Calu3 (cell line): Measurements from ENCODE around the gene GRIK2. TPM values are rescaled to one million over a fixed set of nuclear protein-coding genes. Genes with fewer than 3 reads are reported as not detected.

ENCODE experiments used
- BruUV-seq: library from RNA; stranded (reverse); fragments of 400-500 nt; replicated peaks from 2 replicates; lab custom pipeline; 2021; lab: Mats Ljungman, UMichigan
- CTCF ChIA-PET: fragments of 300-600 bp; sonication (Branson Sonifier 250); formaldehyde crosslinking; loops from one replicate; lab custom pipeline; 2022; ENCODE audit warnings: antibody characterized with exemption; lab: Charles Lee
- DNase-seq: peaks from one replicate; pipeline ENCODE4 v3.0.0; 2022
- H3K27ac Mint-ChIP-seq: one replicate; pipeline ENCODE4 v1.8.0; 2022; ENCODE audit warnings: mixed read lengths; ENCODE audit not compliant: unreplicated experiment
- H3K27me3 Mint-ChIP-seq: one replicate; pipeline ENCODE4 v1.8.0; 2022; ENCODE audit warnings: mixed read lengths; ENCODE audit not compliant: unreplicated experiment
- H3K36me3 Mint-ChIP-seq: one replicate; pipeline ENCODE4 v1.8.0; 2022; ENCODE audit warnings: mild to moderate bottlenecking, moderate library complexity, mixed read lengths; ENCODE audit not compliant: insufficient read depth, unreplicated experiment
- H3K4me1 Mint-ChIP-seq: one replicate; pipeline ENCODE4 v1.8.0; 2022; ENCODE audit warnings: mild to moderate bottlenecking, low read depth, mixed read lengths; ENCODE audit not compliant: unreplicated experiment
- H3K4me3 Mint-ChIP-seq: one replicate; pipeline ENCODE4 v1.8.0; 2022; ENCODE audit warnings: mild to moderate bottlenecking, low read depth, moderate library complexity, mixed read lengths; ENCODE audit not compliant: unreplicated experiment
- H3K9me3 Mint-ChIP-seq: one replicate; pipeline ENCODE4 v1.8.0; 2022; ENCODE audit warnings: low read depth, mixed read lengths; ENCODE audit not compliant: unreplicated experiment
- intact Hi-C: fragments of 100-400 bp; cut with micrococcal nuclease; formaldehyde crosslinking; loops from one replicate; pipeline ENCODE4 v1.10.0; 2022; ENCODE audit not compliant: unreplicated experiment
- total RNA-seq: library from RNA; stranded (reverse); gene quantifications from 2 replicates; pipeline ENCODE4 v1.2.3, GENCODE V29; 2022
- TF ChIP-seq, protein P1 (sequence below): fragments of 200-600 bp; IDR thresholded peaks from one replicate; pipeline ENCODE4 v1.8.0; 2022; ENCODE audit warnings: antibody characterized with exemption; ENCODE audit not compliant: unreplicated experiment

The GRIK2 gene
- total RNA-seq, 1 experiment from 2014 or later: 3.3 TPM

DNA sequence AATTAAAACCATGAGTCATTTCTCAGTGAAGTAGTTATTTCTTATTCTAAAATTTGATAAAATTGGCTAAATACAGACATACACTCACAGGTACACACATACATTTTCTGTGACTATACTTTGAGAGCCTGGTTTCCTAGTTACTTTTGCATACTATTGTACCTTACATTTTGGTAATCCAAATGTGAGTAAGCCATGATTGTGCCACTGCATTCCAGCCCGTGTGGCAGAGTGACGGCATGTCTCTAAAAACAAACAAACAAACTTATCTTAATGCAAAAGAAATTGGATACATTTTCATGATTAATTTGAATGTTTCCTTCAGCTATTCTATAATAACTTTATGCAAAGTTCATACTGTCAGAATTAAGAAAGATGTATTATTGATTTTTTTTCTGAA lies 628.8 kb downstream of the GRIK2 start:
- intact Hi-C loops: no loop called here
- Mint-ChIP-seq H3K27me3 (no peaks in the 10 kb centered on the region), H3K36me3 (no peaks in the 10 kb centered on the region), H3K27ac (no peak overlapping the region), H3K9me3 (no peaks in the 10 kb centered on the region), H3K4me1 (no peaks in the 10 kb centered on the region), H3K4me3 (no peak overlapping the region)
- no peak for DNase-seq
- BruUV-seq: no TSS peak
- TF ChIP-seq, protein P1, sequence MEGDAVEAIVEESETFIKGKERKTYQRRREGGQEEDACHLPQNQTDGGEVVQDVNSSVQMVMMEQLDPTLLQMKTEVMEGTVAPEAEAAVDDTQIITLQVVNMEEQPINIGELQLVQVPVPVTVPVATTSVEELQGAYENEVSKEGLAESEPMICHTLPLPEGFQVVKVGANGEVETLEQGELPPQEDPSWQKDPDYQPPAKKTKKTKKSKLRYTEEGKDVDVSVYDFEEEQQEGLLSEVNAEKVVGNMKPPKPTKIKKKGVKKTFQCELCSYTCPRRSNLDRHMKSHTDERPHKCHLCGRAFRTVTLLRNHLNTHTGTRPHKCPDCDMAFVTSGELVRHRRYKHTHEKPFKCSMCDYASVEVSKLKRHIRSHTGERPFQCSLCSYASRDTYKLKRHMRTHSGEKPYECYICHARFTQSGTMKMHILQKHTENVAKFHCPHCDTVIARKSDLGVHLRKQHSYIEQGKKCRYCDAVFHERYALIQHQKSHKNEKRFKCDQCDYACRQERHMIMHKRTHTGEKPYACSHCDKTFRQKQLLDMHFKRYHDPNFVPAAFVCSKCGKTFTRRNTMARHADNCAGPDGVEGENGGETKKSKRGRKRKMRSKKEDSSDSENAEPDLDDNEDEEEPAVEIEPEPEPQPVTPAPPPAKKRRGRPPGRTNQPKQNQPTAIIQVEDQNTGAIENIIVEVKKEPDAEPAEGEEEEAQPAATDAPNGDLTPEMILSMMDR: no peak
- CTCF ChIA-PET: no interaction called here

DNA sequence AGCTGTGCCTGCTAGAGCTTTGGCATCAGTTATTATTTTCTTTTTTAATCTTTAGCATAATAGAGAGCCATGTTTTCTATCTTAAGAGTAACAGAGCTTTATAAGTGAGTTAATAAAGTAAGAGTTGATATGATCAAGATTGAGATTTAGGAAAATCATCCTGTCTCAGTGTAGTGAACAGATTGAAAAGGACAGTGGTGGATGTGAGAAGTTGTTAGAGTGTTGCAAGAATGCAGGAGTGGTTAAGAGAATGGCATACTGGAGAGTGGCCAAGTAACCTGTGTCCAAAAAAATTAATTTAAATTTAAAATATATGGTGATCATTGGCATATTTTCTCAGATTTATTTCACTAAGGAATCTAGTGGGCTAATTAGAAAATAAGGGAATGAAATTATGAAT lies 629.3 kb downstream of the GRIK2 start:
- no peaks in the 10 kb centered on the region for H3K36me3 Mint-ChIP-seq
- no peak overlapping the region for H3K27ac Mint-ChIP-seq
- intact Hi-C loops: no loop called here
- TF ChIP-seq, protein P1: no peak
- DNase-seq: no peak
- H3K4me3 Mint-ChIP-seq: no peak overlapping the region
- H3K9me3 Mint-ChIP-seq: no peaks in the 10 kb centered on the region
- no peaks in the 10 kb centered on the region for H3K4me1 Mint-ChIP-seq
- no peaks in the 10 kb centered on the region for H3K27me3 Mint-ChIP-seq
- BruUV-seq: no TSS peak
- CTCF ChIA-PET: no interaction called here

DNA sequence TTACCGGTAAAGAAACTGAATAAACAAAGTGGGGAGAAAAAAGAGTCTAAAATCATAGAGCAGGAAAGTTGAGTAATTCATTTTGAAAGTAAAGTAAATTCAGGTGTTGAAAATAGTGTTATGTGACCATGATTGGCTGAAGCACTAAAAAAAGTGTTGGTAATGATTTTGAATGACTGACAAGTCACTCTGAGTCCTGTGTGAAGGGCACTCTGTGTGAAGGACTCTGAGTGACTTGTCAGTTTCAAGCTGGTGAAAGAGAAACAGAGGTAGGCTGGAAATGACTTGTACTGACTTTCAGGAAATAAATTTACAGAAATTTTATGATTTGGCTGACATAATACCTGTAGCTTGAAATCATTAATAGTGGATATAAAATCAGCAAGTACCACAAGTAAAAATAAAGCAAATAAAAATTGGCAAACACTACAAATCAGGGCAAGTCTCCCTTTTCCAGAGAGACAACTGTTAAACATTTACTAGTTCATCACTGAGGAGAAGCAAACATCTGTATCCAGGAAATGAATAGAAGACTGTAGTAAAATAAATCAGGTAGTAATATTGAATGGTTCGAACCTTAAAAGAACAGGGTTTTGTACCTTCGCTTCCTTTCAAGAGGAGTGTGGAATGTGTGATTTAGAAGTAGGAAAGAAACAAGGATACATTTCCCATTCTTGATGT lies 630.6 kb downstream of the GRIK2 start:
- intact Hi-C loops: no loop called here
- Mint-ChIP-seq H3K9me3 (no peaks in the 10 kb centered on the region), H3K27ac (no peak overlapping the region), H3K4me3 (no peak overlapping the region), H3K36me3 (no peaks in the 10 kb centered on the region), H3K4me1 (no peaks in the 10 kb centered on the region), H3K27me3 (no peaks in the 10 kb centered on the region)
- CTCF ChIA-PET: no interaction called here
- no TSS peak for BruUV-seq
- no peak for DNase-seq
- TF ChIP-seq, protein P1: no peak

DNA sequence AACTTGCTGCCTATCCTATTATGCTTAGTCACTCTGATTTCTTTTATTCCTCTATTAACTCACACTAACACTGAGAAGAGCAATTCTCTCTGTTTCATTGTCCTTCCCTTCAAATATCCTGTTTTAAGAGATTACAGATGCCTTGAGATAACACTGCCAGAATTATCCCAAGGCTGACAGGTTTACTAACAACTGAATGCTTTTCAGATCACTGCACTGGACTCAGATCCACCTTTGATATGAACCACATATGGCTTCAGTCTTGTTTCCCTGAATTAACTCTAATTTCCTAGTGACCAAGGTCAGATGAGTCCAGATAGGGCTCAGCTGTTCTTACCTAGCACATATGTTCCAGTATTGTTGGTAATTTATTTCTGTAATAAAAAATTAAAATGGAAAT lies 633.1 kb downstream of the GRIK2 start:
- Mint-ChIP-seq H3K4me1 (no peaks in the 10 kb centered on the region), H3K9me3 (peaks cover 2% of the 10 kb centered on the region), H3K36me3 (no peaks in the 10 kb centered on the region), H3K27ac (no peak overlapping the region), H3K27me3 (no peaks in the 10 kb centered on the region), H3K4me3 (no peak overlapping the region)
- no peak for DNase-seq
- CTCF ChIA-PET: interaction anchor here (0.7 kb wide), 1 partner anchor 511 kb away, joined by 8 read pairs; no protein-coding TSS in a partner anchor
- TF ChIP-seq, protein P1: no peak
- intact Hi-C loops: no loop called here
- no TSS peak for BruUV-seq
